LNCAP (cell line): ENCODE results near the gene SH3RF3.

Source experiments
- TF ChIP-seq, protein P1 (sequence below): fragments of 450-650 bp; IDR thresholded peaks from 2 replicates; pipeline ENCODE4 v1.5.1; 2017; ENCODE audit warnings: mild to moderate bottlenecking

The SH3RF3 gene

DNA sequence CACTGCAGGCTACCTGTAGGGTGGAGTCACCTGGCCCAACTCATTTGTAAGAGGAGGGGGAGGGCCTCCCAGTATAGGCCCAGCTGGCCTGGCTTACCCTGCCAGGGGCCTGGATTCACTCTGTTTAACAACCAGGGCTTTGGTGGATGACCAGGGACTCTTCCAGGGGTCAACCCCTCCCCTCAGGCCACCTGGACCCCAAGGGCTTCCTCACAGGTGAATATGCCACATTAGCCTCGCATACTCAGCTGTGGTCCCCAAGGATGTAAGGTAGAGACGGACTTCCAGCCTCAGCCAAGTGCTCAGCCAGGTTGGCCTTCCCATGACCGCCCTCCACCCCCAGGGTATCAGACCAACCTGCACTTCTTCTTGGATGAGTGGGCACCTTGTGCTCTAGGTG, 8.8 kb upstream of the SH3RF3 start:
- TF ChIP-seq, protein P1, sequence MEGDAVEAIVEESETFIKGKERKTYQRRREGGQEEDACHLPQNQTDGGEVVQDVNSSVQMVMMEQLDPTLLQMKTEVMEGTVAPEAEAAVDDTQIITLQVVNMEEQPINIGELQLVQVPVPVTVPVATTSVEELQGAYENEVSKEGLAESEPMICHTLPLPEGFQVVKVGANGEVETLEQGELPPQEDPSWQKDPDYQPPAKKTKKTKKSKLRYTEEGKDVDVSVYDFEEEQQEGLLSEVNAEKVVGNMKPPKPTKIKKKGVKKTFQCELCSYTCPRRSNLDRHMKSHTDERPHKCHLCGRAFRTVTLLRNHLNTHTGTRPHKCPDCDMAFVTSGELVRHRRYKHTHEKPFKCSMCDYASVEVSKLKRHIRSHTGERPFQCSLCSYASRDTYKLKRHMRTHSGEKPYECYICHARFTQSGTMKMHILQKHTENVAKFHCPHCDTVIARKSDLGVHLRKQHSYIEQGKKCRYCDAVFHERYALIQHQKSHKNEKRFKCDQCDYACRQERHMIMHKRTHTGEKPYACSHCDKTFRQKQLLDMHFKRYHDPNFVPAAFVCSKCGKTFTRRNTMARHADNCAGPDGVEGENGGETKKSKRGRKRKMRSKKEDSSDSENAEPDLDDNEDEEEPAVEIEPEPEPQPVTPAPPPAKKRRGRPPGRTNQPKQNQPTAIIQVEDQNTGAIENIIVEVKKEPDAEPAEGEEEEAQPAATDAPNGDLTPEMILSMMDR = no peak

DNA sequence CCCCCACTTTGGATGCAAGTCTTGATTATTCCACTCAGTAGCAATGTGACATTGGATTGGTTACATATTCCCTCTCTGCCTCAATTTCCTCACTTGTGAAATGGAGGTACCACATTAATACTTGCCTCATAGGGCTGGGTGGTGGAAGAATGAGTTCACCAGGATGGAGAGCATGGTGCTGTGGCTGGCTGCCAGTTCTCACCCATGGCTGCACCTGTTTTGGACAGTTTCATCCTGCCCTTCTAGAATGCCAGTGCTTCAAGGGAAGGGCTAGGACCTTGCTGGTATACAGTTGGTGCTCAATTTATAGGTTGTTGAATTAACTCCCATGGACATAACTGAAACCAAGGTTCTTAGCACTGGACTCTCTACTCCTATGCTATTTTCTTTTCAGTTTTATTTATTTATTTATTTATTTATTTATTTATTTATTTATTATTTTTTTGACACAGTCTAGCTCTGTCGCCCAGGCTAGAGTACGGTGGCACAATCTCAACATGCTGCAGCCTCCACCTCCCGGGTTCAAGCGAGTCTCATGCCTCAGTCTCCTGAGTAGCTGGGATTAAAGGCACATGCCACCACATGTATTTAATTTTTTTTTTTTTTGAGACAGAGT, 5.3 kb upstream of the SH3RF3 start:
- TF ChIP-seq, protein P1 = no peak

DNA sequence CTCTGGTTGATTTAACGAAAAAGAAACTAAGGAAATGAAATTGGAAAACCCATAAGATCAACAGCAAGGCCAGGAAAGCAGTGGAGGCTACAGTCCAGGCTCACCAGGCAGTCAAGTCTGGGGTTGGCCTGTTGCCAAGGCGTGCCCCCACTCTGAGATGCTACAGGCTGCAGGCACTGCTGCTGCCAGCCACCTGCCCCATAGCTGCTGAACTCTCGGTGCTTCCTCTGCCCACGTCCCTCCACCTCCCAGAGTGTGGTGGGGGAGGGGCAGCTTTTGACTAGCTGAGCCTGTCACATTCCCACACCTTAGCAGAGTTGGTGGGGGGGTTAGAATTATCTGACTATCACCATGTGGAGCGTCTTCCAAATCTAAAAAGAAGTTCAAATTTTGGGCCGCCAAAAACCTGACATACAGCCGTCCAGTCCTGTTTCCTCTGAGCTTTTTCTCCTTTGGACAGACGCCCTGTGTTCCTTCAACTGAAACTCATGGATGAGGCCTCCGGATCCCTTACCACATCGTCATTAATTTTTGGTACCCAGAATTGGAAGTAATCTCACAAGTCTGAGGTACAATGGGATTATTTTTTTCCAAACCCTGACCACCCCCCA, 3.9 kb upstream of the SH3RF3 start:
- TF ChIP-seq, protein P1 = no peak

DNA sequence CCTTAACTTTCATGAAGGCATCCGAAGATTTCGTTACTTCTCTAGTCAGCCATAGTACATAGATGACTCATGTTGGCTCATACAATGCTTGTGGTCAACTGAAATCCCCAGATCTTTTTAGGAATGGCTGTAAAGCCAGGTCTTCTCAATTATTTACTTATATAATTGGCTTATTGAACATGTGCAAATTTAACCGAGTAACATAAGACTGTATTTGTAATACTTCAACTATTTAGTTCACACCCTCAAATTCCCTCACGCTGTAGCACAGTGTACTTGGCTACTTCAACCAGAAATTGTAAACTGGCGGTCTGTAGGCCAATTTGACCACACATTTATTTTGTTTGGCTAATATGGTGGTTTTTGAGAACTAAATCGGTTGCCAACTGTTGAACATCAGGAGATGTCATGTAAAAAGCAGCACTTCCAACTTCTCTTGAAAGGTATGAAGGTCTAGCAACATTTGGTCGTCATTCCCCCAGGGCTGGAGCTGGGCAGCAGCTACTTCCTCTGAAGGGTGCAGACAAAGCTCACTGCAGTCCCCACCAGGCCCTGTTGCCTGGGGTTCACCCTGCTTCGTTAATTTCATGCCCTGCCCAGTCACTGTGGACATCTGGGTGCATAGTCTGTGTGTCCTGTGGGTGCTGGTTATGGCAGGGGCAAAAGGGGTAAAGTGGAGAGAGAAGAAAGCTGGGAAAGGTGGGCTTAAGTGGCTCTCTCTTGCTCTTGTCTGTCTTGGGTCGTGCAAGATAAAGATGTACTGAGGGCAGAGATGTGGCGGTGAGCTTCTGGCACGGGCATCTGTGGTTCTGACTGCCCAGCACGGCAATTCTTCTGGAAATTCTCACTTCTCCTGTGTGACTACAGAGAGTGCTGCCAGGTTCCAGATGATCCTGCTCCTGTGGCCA, 3.2 kb upstream of the SH3RF3 start:
- TF ChIP-seq, protein P1 = no peak

DNA sequence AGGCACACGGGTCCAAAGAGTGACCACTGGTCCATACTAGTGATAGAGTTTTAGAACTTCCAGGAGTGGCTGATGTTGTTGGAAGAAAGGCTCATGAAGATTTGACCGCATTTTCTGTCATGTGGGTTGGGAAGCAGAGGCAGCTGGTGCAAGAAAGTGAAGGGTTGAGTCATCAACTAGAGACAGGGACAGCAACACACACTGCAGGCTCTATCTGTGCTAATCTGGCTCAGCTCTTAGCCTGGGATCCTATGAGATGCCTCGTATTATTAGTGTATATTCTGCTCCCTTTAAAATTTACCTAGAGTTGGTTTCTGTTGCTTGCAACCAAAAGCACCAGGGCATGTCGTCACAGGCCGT, 2.5 kb upstream of the SH3RF3 start:
- TF ChIP-seq, protein P1 = no peak

DNA sequence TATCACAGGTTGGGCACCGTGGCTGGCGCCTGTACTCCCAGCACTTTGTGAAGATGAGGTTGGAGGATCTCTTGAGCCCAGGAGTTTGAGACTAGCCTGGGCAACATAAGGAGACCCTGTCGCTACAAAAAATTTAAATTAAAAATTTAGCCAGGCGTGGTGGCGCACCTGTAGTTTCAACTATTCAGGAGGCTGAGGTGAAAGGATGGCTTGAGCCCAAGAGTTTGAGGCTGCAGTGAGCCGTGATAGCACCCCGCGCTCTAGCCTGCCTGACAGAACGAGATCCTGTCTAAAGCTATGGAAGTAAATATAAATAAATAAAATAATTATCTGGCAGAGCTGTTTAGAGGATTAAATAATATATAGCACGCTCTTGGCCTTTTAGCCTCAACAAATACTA, 1.4 kb upstream of the SH3RF3 start:
- TF ChIP-seq, protein P1 = no peak

DNA sequence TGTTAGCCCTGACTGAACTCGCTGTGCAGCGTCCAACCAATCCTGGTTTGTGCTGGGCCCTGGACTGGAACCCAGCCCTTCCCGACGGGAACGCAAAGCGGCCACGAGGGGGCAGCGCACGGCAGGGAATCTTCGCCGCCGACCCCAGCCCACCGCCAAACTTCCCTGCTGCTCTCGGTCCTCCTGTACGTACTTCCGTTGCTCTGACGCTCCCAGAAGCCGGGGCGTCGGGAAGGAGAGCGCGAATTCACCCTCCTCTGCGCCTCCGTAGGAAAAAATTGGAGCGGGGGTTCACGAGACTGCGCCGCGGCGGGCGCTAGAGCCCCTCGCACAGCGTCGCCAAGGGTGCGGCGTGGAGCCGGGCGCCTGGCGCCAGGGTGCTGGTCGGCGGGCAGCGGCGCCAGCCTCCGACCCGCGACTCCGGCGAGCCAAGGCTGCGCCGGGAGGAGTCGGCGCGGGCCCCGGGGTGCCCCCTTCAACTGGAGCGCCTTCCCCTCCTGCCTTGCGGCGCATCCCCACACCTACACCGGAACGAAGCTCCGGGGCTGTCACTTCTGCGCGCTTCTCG, 873 bp upstream of the SH3RF3 start:
- TF ChIP-seq, protein P1 = peak; percentile 85
